Karpas-422 (cell line): ENCODE results near the gene RNF8. TPM values are rescaled to one million over a fixed set of nuclear protein-coding genes. Genes with fewer than 3 reads are reported as not detected.

ENCODE experiments used
- DNase-seq: peaks from one replicate; pipeline ENCODE4 v3.0.0-alpha.2; 2015
- H2AFZ ChIP-seq: fragments of 200-600 bp; sonication (generic); 2 replicates; pipeline ENCODE4 v1.6.1; 2014; ENCODE audit warnings: antibody characterized with exemption, low read length, mixed read lengths
- H3K27ac ChIP-seq: fragments of 200-600 bp; sonication (generic); 2 replicates; pipeline ENCODE4 v1.5.1; 2014; ENCODE audit warnings: mild to moderate bottlenecking, low read length, moderate library complexity
- H3K27me3 ChIP-seq: fragments of 200-600 bp; sonication (generic); 2 replicates; pipeline ENCODE4 v1.6.1; 2014; ENCODE audit warnings: low read length, mixed read lengths
- H3K36me3 ChIP-seq: fragments of 200-600 bp; sonication (generic); 2 replicates; pipeline ENCODE4 v1.6.1; 2014; ENCODE audit warnings: low read length, mixed read lengths; ENCODE audit not compliant: insufficient read depth
- H3K4me1 ChIP-seq: fragments of 200-600 bp; sonication (generic); 2 replicates; pipeline ENCODE4 v1.6.1; 2014; ENCODE audit warnings: mild to moderate bottlenecking, low read length, mixed read lengths
- H3K4me2 ChIP-seq: fragments of 200-600 bp; sonication (generic); 2 replicates; pipeline ENCODE4 v1.6.1; 2014; ENCODE audit warnings: low read length, low read depth, mild to moderate bottlenecking; ENCODE audit not compliant: poor library complexity, severe bottlenecking
- H3K4me3 ChIP-seq: fragments of 200-600 bp; sonication (generic); 2 replicates; pipeline ENCODE4 v1.5.1; 2014; ENCODE audit warnings: mild to moderate bottlenecking, antibody characterized with exemption, low read length, mixed read lengths
- H3K79me2 ChIP-seq: fragments of 200-600 bp; sonication (generic); 2 replicates; pipeline ENCODE4 v1.6.1; 2014; ENCODE audit warnings: mild to moderate bottlenecking, low read length, mixed read lengths
- H3K9ac ChIP-seq: fragments of 200-600 bp; sonication (generic); 2 replicates; pipeline ENCODE4 v1.6.0; 2014; ENCODE audit warnings: low read length
- H3K9me2 ChIP-seq: fragments of 200-600 bp; sonication (generic), shearing (Covaris generic); replicated peaks from 2 replicates; pipeline ENCODE4 v1.6.0; 2014; ENCODE audit warnings: mild to moderate bottlenecking, low read length, moderate library complexity; ENCODE audit not compliant: insufficient read depth
- H3K9me3 ChIP-seq: fragments of 300-700, 200-600 bp; sonication (generic); 2 replicates; pipeline ENCODE4 v1.6.1; 2014; ENCODE audit warnings: low read length, mixed read lengths
- H4K20me1 ChIP-seq: fragments of 200-600 bp; sonication (generic); 2 replicates; pipeline ENCODE4 v1.6.1; 2014; ENCODE audit warnings: mild to moderate bottlenecking, antibody characterized with exemption, low read length, low read depth; ENCODE audit not compliant: insufficient read depth
- total RNA-seq: library from RNA; depleted of rRNA; stranded (reverse); fragments of >200 nt; shearing (Covaris generic); gene quantifications from 2 replicates; pipeline ENCODE4 v1.2.3, GENCODE V29; 2014; ENCODE audit warnings: low replicate concordance

The RNF8 gene
- total RNA-seq, 1 experiment from 2014 or later, result 22.5 TPM

DNA sequence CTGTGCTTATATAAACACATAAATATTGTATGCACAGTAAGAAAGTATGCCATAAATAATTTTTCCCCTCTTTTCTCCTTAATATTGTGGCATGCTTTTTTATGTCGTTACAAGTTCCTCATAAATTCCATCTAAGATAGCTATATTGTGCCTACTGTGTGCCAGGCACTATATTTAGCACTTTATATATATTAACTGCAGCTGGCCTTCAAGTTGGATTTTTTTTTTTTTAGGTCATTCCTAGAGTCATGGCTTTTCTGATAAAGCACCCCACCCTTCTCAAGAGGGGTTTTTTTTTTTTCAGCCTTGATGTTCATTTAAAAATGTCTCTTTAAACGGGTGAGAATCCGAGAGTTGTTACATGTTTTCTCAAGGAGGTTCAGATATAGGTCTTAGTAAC lies 42.8 kb upstream of the RNF8 start:
- H3K4me1 ChIP-seq, result no peaks in the 10 kb centered on the region
- no peak overlapping the region for H3K4me2 ChIP-seq
- no peaks in the 10 kb centered on the region for H3K9me3 ChIP-seq
- no peak overlapping the region for H3K27ac ChIP-seq
- H3K9me2 ChIP-seq, result no peaks in the 10 kb centered on the region
- H2AFZ ChIP-seq, result no peak overlapping the region
- no peak overlapping the region for H3K4me3 ChIP-seq
- DNase-seq, result no peak
- no peaks in the 10 kb centered on the region for H3K27me3 ChIP-seq
- no peaks in the 10 kb centered on the region for H3K79me2 ChIP-seq
- no peaks in the 10 kb centered on the region for H4K20me1 ChIP-seq
- H3K9ac ChIP-seq, result no peak overlapping the region
- H3K36me3 ChIP-seq, result no peaks in the 10 kb centered on the region

- Histone ChIP-seq H3K27me3 (no peaks in the 10 kb centered on the region), H3K36me3 (no peaks in the 10 kb centered on the region), H3K4me2 (no peak overlapping the region), H3K9me2 (no peaks in the 10 kb centered on the region), H3K27ac (no peak overlapping the region), H4K20me1 (no peaks in the 10 kb centered on the region), H3K9me3 (no peaks in the 10 kb centered on the region), H2AFZ (no peak overlapping the region), H3K4me3 (no peak overlapping the region), H3K79me2 (no peaks in the 10 kb centered on the region), H3K9ac (no peak overlapping the region), H3K4me1 (no peaks in the 10 kb centered on the region)
- no peak for DNase-seq
These were observed 41.9 kb upstream of the RNF8 start for GRCh38 chr6:37311741-37312473.

DNA sequence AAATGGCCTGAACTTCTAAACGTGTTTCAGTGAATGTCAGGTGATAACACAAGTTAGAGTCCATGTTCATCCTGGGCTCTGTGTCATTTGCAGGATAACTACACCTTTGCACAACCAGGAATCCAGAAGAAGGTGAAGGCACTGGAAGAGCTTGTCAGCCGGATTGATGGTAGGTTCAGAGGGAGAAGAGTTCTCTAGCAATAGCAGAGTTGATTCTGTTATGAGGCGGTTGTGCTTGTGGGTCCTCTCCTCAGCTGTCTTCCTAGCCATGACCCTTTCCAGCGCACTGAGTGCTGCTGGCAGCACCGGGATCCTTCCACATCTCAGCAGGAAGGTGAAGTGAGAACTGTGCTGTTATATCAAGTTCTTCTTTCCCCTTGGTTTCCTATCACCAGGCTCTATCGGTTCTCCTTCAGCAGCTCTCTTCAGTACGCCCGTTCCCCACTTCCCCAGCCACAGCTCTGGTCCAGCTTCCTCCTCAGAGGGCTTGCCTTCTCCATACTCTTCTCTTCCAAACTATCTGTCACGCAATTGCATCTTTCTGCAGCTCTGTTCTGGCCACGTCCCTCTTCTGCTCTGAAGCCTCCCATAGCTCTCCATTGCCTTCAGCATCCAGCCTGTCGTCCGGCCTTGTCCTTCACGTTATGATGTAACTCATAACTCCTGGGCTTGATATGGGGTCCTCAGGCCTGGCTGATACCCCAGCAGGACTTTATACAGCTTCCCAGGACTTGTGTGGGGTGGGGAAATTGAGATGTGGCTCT lies 39.9 kb upstream of the RNF8 start:
- H4K20me1 ChIP-seq, result no peaks in the 10 kb centered on the region
- H3K36me3 ChIP-seq, result 0 out of 2 replicates have a peak, but pooled peaks cover 3% of the 10 kb centered on the region
- no peaks in the 10 kb centered on the region for H3K4me1 ChIP-seq
- no peak overlapping the region for H3K9ac ChIP-seq
- H2AFZ ChIP-seq, result no peak overlapping the region
- no peaks in the 10 kb centered on the region for H3K79me2 ChIP-seq
- no peaks in the 10 kb centered on the region for H3K27me3 ChIP-seq
- H3K9me3 ChIP-seq, result no peaks in the 10 kb centered on the region
- no peak overlapping the region for H3K27ac ChIP-seq
- no peaks in the 10 kb centered on the region for H3K9me2 ChIP-seq
- no peak overlapping the region for H3K4me2 ChIP-seq
- DNase-seq, result no peak
- H3K4me3 ChIP-seq, result no peak overlapping the region

DNA sequence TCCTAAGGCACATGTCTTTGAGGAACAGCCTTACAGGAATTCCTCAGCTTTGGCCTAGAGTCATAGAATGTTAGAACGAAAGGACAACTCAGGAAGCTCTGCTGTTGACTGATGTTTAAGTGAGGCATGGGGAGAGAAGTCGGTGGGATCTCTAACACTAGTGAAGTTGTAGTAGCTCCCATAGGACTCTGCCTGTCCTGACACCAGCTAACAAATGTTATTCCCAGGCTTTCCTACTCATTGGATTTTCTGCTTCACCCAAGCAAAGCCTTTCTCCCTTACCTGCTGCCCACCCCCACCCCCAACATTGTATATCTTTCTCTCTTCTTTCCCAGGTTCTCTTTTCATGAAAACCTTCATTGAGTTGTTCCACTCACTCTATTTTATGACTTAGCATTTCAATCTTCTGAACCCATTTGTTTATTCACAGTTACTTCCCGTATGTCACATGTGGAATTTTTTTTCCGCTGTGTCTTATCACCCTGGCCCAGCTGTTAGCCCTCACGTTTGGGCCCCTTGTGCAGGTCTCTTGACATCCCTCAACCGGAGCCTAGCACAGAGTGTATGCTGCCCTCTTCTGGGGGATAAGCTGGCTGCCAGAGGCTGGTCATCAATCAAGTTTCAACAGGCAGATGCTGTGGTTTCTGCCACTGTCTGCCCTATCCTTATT lies 39.2 kb upstream of the RNF8 start:
- Histone ChIP-seq H3K9ac (no peak overlapping the region), H3K36me3 (0 out of 2 replicates have a peak, but pooled peaks cover 3% of the 10 kb centered on the region), H3K4me3 (no peak overlapping the region), H3K79me2 (no peaks in the 10 kb centered on the region), H2AFZ (no peak overlapping the region), H3K9me3 (no peaks in the 10 kb centered on the region), H3K4me1 (no peaks in the 10 kb centered on the region), H3K27me3 (no peaks in the 10 kb centered on the region), H3K4me2 (no peak overlapping the region), H3K27ac (no peak overlapping the region), H3K9me2 (no peaks in the 10 kb centered on the region), H4K20me1 (no peaks in the 10 kb centered on the region)
- peak; percentile 76 for DNase-seq

- H3K79me2 ChIP-seq, result no peaks in the 10 kb centered on the region
- H3K4me1 ChIP-seq, result no peaks in the 10 kb centered on the region
- no peaks in the 10 kb centered on the region for H3K9me3 ChIP-seq
- no peak overlapping the region for H3K9ac ChIP-seq
- H4K20me1 ChIP-seq, result no peaks in the 10 kb centered on the region
- H3K9me2 ChIP-seq, result no peaks in the 10 kb centered on the region
- H3K36me3 ChIP-seq, result 0 out of 2 replicates have a peak, but pooled peaks cover 3% of the 10 kb centered on the region
- H3K27me3 ChIP-seq, result no peaks in the 10 kb centered on the region
- H3K4me2 ChIP-seq, result no peak overlapping the region
- H2AFZ ChIP-seq, result no peak overlapping the region
- no peak overlapping the region for H3K4me3 ChIP-seq
- no peak for DNase-seq
- no peak overlapping the region for H3K27ac ChIP-seq
These were observed 38.6 kb upstream of the RNF8 start for GRCh38 chr6:37315157-37315515.

DNA sequence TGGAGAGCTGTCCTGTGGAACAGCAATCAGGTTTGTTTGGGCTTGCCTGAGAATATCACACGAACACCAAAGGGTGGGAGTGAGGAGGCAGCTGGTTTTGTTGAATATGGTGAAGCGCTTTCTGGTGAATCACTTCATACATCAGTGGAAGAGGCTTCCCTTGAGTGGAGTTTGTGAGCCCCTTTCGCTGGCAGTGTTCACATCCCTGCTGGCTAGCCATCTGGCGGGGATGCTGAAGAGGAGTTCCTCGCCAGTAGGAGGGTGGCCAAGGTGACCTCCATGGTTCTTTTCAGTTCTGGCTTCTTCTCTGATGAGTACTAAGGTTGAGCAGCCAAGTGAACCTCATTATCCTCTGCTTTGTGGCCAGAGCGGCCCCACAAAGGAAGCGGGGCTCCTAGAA lies 37.7 kb upstream of the RNF8 start:
- no peaks in the 10 kb centered on the region for H3K9me3 ChIP-seq
- no peak overlapping the region for H2AFZ ChIP-seq
- 0 out of 2 replicates have a peak, but pooled peaks cover 3% of the 10 kb centered on the region for H3K36me3 ChIP-seq
- no peak overlapping the region for H3K4me2 ChIP-seq
- no peaks in the 10 kb centered on the region for H4K20me1 ChIP-seq
- H3K9me2 ChIP-seq, result no peaks in the 10 kb centered on the region
- H3K4me3 ChIP-seq, result no peak overlapping the region
- DNase-seq, result no peak
- H3K27ac ChIP-seq, result no peak overlapping the region
- no peak overlapping the region for H3K9ac ChIP-seq
- H3K27me3 ChIP-seq, result no peaks in the 10 kb centered on the region
- no peaks in the 10 kb centered on the region for H3K4me1 ChIP-seq
- no peaks in the 10 kb centered on the region for H3K79me2 ChIP-seq

GRCh38 chr6:37317312-37318038 lies 36.3 kb upstream of the RNF8 start:
- H3K4me2 ChIP-seq, result no peak overlapping the region
- H2AFZ ChIP-seq, result no peak overlapping the region
- H3K4me1 ChIP-seq, result no peaks in the 10 kb centered on the region
- no peaks in the 10 kb centered on the region for H3K79me2 ChIP-seq
- 0 out of 2 replicates have a peak, but pooled peaks cover 3% of the 10 kb centered on the region for H3K36me3 ChIP-seq
- no peaks in the 10 kb centered on the region for H3K9me2 ChIP-seq
- no peaks in the 10 kb centered on the region for H4K20me1 ChIP-seq
- no peak overlapping the region for H3K27ac ChIP-seq
- H3K9ac ChIP-seq, result no peak overlapping the region
- no peak for DNase-seq
- no peaks in the 10 kb centered on the region for H3K9me3 ChIP-seq
- H3K4me3 ChIP-seq, result no peak overlapping the region
- H3K27me3 ChIP-seq, result no peaks in the 10 kb centered on the region
